Measurements from ENCODE around the gene RBPMS2.
"Not testable (repeated sequence)": the region's sequence is repeated elsewhere in the genome, so short reads cannot be mapped to it uniquely, and the experiment has no call there.

- TF ChIP-seq POLR2A (IDR thresholded peaks at IDR 0.05); POLR2AphosphoS5 (IDR thresholded peaks at IDR 0.05; ENCODE audit: insufficient read depth in 1 of 2, low read depth in 1 of 2); CTCF (IDR thresholded peaks at IDR 0.05): not testable (repeated sequence)
These were observed 38.9 kb upstream of the RBPMS2 start for GRCh38 chr15:64814283-64814682.
